IMR-90 (cell line): Measurements from ENCODE around the gene PYCR2.

Experiments
- BHLHE40 ChIP-seq: fragments of 150-350 bp; IDR thresholded peaks from 2 replicates; pipeline ENCODE4 v1.6.1; 2016; ENCODE audit warnings: mild to moderate bottlenecking, low read depth, low read length
- CEBPB ChIP-seq: IDR thresholded peaks from 2 replicates; pipeline ENCODE4 v1.6.1; 2012; ENCODE audit warnings: low read depth, low read length, improper control_type of control experiment
- ELK1 ChIP-seq: fragments of 150-350 bp; IDR thresholded peaks from 2 replicates; pipeline ENCODE4 v1.6.1; 2016; ENCODE audit warnings: low read depth, mild to moderate bottlenecking, low read length, moderate library complexity, borderline replicate concordance
- FOS ChIP-seq: fragments of 150-350 bp; IDR thresholded peaks from 2 replicates; pipeline ENCODE4 v1.6.1; 2016; ENCODE audit warnings: low read depth, low read length
- MAFK ChIP-seq: IDR thresholded peaks from 2 replicates; pipeline ENCODE4 v1.6.1; 2012; ENCODE audit warnings: low read depth, low read length, improper control_type of control experiment
- MXI1 ChIP-seq: IDR thresholded peaks from 2 replicates; pipeline ENCODE4 v1.6.1; 2012; ENCODE audit warnings: low read depth, mild to moderate bottlenecking, low read length, moderate library complexity, borderline replicate concordance
- POLR2A ChIP-seq: IDR thresholded peaks from 2 replicates; pipeline ENCODE4 v1.6.1; 2012; ENCODE audit warnings: mild to moderate bottlenecking, low read depth, low read length
- RAD21 ChIP-seq: IDR thresholded peaks from 2 replicates; pipeline ENCODE4 v1.6.1; 2012; ENCODE audit warnings: low read length, improper control_type of control experiment
- RFX5 ChIP-seq: IDR thresholded peaks from 2 replicates; pipeline ENCODE4 v1.8.0; 2012; ENCODE audit warnings: low read depth, mild to moderate bottlenecking, low read length, moderate library complexity
- TF ChIP-seq, protein P1 (sequence below): conservative IDR thresholded peaks from 2 replicates; pipeline ENCODE4 v1.5.1; 2012; ENCODE audit warnings: mild to moderate bottlenecking, low read depth, low read length, improper control_type of control experiment
- TF ChIP-seq, protein P2 (sequence below): fragments of 150-350 bp; IDR thresholded peaks from 2 replicates; pipeline ENCODE4 v1.6.1; 2017; ENCODE audit warnings: mild to moderate bottlenecking, antibody characterized with exemption, low read length, low read depth

DNA sequence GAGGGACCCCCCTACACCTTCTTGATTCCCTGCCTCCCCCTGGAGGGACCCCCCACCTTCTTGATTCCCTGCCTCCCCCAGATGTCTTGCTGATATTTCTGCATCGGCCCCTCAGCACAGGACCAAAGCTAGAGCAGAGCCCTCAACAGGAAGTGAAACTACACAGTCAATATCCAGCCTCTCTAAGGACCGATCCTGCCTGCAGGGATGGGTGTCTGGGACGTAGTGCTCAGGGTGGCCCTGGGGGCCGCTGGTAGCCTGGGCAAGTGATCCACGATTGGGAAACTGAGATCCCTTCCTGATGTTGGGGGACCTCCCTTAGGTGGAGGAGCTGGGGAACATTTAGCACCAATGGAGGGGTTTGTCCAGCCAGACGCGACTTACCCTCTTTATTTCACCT is 20.9 kb upstream of the PYCR2 start:
- TF ChIP-seq, protein P1, sequence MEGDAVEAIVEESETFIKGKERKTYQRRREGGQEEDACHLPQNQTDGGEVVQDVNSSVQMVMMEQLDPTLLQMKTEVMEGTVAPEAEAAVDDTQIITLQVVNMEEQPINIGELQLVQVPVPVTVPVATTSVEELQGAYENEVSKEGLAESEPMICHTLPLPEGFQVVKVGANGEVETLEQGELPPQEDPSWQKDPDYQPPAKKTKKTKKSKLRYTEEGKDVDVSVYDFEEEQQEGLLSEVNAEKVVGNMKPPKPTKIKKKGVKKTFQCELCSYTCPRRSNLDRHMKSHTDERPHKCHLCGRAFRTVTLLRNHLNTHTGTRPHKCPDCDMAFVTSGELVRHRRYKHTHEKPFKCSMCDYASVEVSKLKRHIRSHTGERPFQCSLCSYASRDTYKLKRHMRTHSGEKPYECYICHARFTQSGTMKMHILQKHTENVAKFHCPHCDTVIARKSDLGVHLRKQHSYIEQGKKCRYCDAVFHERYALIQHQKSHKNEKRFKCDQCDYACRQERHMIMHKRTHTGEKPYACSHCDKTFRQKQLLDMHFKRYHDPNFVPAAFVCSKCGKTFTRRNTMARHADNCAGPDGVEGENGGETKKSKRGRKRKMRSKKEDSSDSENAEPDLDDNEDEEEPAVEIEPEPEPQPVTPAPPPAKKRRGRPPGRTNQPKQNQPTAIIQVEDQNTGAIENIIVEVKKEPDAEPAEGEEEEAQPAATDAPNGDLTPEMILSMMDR, result no peak
- TF ChIP-seq MAFK (no peak), POLR2A (no peak), RAD21 (no peak), RFX5 (no peak), CEBPB (no peak), MXI1 (no peak), ELK1 (no peak), BHLHE40 (no peak), FOS (no peak)
- TF ChIP-seq, protein P2, sequence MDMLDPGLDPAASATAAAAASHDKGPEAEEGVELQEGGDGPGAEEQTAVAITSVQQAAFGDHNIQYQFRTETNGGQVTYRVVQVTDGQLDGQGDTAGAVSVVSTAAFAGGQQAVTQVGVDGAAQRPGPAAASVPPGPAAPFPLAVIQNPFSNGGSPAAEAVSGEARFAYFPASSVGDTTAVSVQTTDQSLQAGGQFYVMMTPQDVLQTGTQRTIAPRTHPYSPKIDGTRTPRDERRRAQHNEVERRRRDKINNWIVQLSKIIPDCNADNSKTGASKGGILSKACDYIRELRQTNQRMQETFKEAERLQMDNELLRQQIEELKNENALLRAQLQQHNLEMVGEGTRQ, result no peak
